Progenitor cell of endocrine pancreas (in vitro differentiated cells): ENCODE results near the gene CUL4A. TPM values are rescaled to one million over a fixed set of nuclear protein-coding genes. Genes with fewer than 3 reads are reported as not detected.
A peak's percentile ranks its signal among the peaks of the same experiment; 100 is the strongest.

ENCODE experiments used
- DNase-seq: peaks from one replicate; pipeline ENCODE4 v3.0.0; 2021; ENCODE audit warnings: low spot score; ENCODE audit not compliant: unreplicated experiment
- H3K27ac Mint-ChIP-seq: 2 replicates; pipeline ENCODE4 v1.8.0; 2021; ENCODE audit warnings: mild to moderate bottlenecking, moderate library complexity, mixed read lengths
- H3K27me3 Mint-ChIP-seq: 2 replicates; pipeline ENCODE4 v1.8.0; 2021; ENCODE audit warnings: mixed read lengths
- H3K36me3 Mint-ChIP-seq: 2 replicates; pipeline ENCODE4 v1.8.0; 2022; ENCODE audit warnings: mixed read lengths; ENCODE audit not compliant: insufficient read depth
- H3K4me1 Mint-ChIP-seq: 2 replicates; pipeline ENCODE4 v1.8.0; 2021; ENCODE audit warnings: low read depth, mixed read lengths
- H3K4me3 Mint-ChIP-seq: 2 replicates; pipeline ENCODE4 v1.8.0; 2021; ENCODE audit warnings: low read depth, mild to moderate bottlenecking, moderate library complexity, mixed read lengths
- H3K9me3 Mint-ChIP-seq: 2 replicates; pipeline ENCODE4 v1.8.0; 2021; ENCODE audit warnings: low read depth, mixed read lengths
- total RNA-seq: library from RNA; stranded (reverse); gene quantifications from 2 replicates; pipeline ENCODE4 v1.2.1, GENCODE V29; 2021
- TF ChIP-seq, protein P1 (sequence below): fragments of 200-600 bp; sonication (generic); IDR thresholded peaks from one replicate; pipeline ENCODE4 v1.5.0; 2021; ENCODE audit warnings: antibody characterized with exemption, mild to moderate bottlenecking; ENCODE audit not compliant: unreplicated experiment

CUL4A gene
- total RNA-seq, 1 donor from 2014 or later, result 77.1 TPM

DNA sequence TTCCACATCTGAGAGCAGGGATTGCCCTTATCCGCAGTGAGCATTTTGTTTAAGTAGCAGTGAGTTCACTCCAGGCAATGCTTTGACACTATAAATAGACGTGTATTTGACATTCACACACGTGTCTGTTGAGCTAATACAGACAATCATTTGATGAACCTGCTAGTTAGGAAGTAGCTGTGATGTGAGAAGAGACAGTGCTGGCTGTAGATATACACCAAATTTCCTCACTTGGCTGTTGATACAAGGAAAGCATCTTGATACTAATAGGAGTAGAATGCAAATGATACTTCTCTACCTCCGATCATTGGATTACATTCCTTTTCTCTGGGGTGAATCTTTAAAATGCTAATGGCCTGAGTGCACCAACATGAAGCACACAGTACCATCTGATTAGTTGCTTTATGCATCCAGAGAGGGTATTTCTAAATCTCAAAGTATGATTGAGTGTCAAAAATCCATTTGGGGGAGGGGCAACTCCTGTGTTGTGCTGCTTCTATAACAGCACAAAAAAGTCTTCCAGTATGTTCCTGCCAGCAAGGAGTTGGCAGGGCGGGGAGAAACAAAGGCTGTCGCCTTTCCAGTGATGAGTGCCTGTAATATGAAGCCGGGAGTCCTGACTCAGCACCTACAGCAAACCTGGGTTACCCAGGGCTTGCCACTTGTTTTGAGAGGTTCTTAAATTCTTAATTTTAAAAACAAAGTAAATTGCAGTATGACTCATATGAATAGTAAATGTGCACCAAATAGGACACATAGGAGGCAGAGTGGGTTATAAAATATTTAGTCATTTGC is 7.0 kb downstream of the CUL4A start:
- Mint-ChIP-seq H3K4me3 (no peak overlapping the region), H3K9me3 (no peaks in the 10 kb centered on the region), H3K36me3 (peaks cover 10% of the 10 kb centered on the region), H3K27ac (no peak overlapping the region), H3K27me3 (no peaks in the 10 kb centered on the region), H3K4me1 (peaks cover 5% of the 10 kb centered on the region)
- TF ChIP-seq, protein P1, sequence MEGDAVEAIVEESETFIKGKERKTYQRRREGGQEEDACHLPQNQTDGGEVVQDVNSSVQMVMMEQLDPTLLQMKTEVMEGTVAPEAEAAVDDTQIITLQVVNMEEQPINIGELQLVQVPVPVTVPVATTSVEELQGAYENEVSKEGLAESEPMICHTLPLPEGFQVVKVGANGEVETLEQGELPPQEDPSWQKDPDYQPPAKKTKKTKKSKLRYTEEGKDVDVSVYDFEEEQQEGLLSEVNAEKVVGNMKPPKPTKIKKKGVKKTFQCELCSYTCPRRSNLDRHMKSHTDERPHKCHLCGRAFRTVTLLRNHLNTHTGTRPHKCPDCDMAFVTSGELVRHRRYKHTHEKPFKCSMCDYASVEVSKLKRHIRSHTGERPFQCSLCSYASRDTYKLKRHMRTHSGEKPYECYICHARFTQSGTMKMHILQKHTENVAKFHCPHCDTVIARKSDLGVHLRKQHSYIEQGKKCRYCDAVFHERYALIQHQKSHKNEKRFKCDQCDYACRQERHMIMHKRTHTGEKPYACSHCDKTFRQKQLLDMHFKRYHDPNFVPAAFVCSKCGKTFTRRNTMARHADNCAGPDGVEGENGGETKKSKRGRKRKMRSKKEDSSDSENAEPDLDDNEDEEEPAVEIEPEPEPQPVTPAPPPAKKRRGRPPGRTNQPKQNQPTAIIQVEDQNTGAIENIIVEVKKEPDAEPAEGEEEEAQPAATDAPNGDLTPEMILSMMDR, result no peak
- DNase-seq, result no peak

DNA sequence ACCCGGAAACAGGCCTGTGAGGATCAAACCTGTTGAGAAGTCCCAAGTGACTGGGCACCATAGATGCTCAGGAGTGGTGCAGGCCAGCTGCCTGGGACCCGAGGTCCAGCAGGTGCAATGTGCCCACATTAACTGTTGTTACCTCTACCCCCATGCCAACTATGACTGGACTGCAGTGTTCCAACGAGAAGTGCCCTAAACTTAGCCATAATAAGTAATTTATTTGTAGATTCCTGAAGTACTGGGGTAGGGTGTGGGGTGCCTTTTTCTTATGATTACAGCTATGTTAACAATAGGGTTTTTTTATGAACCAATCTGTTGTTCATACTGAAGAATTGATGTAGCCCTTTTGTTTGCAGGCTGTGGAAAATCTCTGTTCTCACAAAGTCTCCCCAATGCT is 9.2 kb downstream of the CUL4A start:
- Mint-ChIP-seq H3K9me3 (no peaks in the 10 kb centered on the region), H3K36me3 (peaks cover 13% of the 10 kb centered on the region), H3K27ac (no peak overlapping the region), H3K27me3 (no peaks in the 10 kb centered on the region), H3K4me1 (peaks cover 5% of the 10 kb centered on the region), H3K4me3 (no peak overlapping the region)
- TF ChIP-seq, protein P1, result no peak
- DNase-seq, result no peak

DNA sequence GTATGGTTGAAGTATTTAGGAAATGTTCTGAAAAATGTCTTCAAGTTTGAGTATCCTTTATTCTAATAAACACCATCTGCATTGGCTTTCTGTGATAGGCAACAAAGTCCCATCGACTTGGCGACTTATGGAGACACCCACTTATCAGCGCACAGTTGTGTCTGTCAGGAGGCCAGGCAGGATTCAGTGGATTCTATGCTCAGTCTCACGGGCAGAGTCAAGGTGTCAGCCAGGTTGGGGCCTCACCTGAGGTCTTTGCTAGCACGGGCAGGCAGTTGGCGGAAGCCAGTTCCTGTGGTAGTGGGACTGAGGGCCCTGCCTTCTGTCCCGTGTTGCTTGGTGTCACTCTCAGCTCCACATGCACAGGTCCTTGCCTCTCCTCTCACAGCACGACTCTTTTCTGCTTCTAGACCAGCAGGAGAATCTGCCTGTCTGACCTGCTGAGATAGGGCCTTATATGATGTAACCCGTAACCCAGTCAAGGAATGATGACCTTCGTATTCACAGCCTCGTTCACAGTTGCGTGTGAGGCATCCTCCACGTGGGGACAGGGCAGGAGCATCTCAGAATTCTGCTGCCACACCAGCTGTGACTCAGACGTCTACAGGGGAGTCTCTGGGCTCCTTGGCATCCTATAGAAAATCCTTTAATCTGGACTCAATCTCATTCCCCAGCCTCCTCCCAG is 10.0 kb downstream of the CUL4A start:
- Mint-ChIP-seq H3K36me3 (peaks cover 15% of the 10 kb centered on the region), H3K4me1 (peaks cover 5% of the 10 kb centered on the region), H3K9me3 (no peaks in the 10 kb centered on the region), H3K27ac (peak overlapping the region; percentile 11), H3K4me3 (no peak overlapping the region), H3K27me3 (no peaks in the 10 kb centered on the region)
- TF ChIP-seq, protein P1, result no peak
- no peak for DNase-seq

DNA sequence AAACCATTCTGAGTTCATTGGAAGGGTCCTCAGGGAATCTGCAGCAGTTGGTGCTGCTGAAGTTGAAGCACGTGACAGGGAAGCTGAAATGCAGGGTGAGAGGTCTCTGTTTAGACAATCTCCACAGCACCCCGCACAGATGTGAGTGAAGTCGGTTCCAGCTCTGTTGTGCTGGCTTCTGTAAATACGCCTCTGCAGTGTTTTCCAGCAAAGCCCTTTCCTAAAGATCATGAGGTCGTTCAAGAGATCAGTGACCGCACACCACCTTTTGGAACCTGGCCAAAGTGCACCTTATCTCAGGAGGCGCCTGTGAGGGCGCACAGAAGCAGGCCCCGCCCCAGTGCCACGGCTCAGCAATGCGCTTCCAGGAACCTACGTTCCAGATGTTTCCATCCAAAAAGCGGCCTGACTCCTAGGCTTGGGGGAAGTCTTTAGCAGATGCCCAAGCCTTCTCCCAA is 10.8 kb downstream of the CUL4A start:
- TF ChIP-seq, protein P1, result no peak
- Mint-ChIP-seq H3K4me1 (peaks cover 5% of the 10 kb centered on the region), H3K36me3 (peaks cover 17% of the 10 kb centered on the region), H3K4me3 (no peak overlapping the region), H3K27ac (peak overlapping the region; percentile 74), H3K9me3 (no peaks in the 10 kb centered on the region), H3K27me3 (no peaks in the 10 kb centered on the region)
- no peak for DNase-seq

DNA sequence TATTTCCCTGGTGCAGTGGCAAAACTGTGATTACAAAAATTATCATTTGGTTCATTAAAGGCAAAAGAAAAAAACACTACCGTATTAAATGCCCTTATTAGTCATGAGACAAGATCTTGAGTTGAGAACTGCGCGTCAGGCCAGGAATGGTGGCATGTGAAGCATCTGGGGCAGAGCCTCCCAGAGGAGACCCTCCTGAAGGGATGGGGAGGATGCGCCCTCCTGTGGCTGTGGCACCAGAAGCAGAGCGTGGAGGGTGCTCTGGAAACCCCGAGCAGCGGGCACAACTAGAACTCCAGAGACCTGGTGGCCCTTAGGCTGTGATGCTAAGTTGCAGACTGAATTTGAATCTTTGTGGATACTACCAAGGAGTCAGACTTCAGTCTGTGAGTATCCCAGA is 11.5 kb downstream of the CUL4A start:
- DNase-seq, result no peak
- H3K36me3 Mint-ChIP-seq, result peaks cover 17% of the 10 kb centered on the region
- TF ChIP-seq, protein P1, result no peak
- H3K27ac Mint-ChIP-seq, result peak overlapping the region; percentile 74
- H3K4me3 Mint-ChIP-seq, result no peak overlapping the region
- peaks cover 5% of the 10 kb centered on the region for H3K4me1 Mint-ChIP-seq
- no peaks in the 10 kb centered on the region for H3K9me3 Mint-ChIP-seq
- H3K27me3 Mint-ChIP-seq, result no peaks in the 10 kb centered on the region
